Measurements from ENCODE around the gene HNRNPH1. TPM values are rescaled to one million over a fixed set of nuclear protein-coding genes. Genes with fewer than 3 reads are reported as not detected.

The HNRNPH1 gene
- total and polyA plus RNA-seq, 9 donors = 243 to 679 (median 513) TPM

GRCh38 chr5:179605026-179605833 is 18.2 kb downstream of the HNRNPH1 start:
- Histone ChIP-seq H3K36me3 (no peaks in the 10 kb centered on the region), H3K4me3 (no peak overlapping the region), H3K4me1 (ENCODE audit: insufficient read depth) (no peaks in the 10 kb centered on the region), H3K27me3 (no peaks in the 10 kb centered on the region), H3K27ac (no peak overlapping the region), H3K9me3 (no peaks in the 10 kb centered on the region)
- peak in 1 of 5 donors; percentile 41 for DNase-seq
- TF ChIP-seq POLR2A (IDR thresholded peaks at IDR 0.05) (no peak), EP300 (IDR thresholded peaks at IDR 0.05) (no peak)
- TF ChIP-seq, protein P1, sequence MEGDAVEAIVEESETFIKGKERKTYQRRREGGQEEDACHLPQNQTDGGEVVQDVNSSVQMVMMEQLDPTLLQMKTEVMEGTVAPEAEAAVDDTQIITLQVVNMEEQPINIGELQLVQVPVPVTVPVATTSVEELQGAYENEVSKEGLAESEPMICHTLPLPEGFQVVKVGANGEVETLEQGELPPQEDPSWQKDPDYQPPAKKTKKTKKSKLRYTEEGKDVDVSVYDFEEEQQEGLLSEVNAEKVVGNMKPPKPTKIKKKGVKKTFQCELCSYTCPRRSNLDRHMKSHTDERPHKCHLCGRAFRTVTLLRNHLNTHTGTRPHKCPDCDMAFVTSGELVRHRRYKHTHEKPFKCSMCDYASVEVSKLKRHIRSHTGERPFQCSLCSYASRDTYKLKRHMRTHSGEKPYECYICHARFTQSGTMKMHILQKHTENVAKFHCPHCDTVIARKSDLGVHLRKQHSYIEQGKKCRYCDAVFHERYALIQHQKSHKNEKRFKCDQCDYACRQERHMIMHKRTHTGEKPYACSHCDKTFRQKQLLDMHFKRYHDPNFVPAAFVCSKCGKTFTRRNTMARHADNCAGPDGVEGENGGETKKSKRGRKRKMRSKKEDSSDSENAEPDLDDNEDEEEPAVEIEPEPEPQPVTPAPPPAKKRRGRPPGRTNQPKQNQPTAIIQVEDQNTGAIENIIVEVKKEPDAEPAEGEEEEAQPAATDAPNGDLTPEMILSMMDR (IDR thresholded peaks at IDR 0.05) = no peak
- intact Hi-C loops (cut with DNase I) = no loop called here
- WGBS, 3 donors = 54 to 59% (median 58%) methylated on average over 10 of the region's 10 CpGs

DNA sequence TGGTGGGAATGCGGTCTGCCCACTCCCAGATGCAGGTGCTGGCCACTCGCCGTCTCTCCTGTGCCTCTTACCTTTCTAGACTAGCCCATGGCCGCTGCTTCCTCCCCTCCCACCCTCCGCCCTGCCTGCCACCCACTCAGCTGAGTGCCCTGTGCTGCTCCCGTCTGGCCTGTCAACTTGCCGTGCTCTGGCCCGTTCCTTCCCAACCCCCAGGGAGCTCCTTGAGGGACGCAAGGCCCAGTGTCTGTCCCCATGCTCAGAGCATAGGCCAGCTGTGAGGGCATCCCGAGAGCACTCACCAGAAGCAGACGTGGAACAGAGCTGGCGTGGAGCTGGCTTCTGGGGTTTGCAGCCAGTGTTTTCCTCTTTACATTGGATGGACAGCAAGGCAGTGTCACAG is 20.2 kb downstream of the HNRNPH1 start:
- peak in 1 of 5 donors; percentile 28 for DNase-seq
- no peaks in the 10 kb centered on the region for H3K9me3 ChIP-seq
- H3K27me3 ChIP-seq = no peaks in the 10 kb centered on the region
- H3K4me3 ChIP-seq = no peak overlapping the region
- WGBS, 3 donors = 89 to 93% (median 89%) methylated on average over 12 of the region's 12 CpGs
- intact Hi-C loops (cut with DNase I) = no loop called here
- no peak for TF ChIP-seq POLR2A (IDR thresholded peaks at IDR 0.05)
- TF ChIP-seq, protein P1 (IDR thresholded peaks at IDR 0.05) = no peak
- no peak for TF ChIP-seq EP300 (IDR thresholded peaks at IDR 0.05)
- H3K27ac ChIP-seq = no peak overlapping the region
- no peaks in the 10 kb centered on the region for H3K4me1 ChIP-seq (ENCODE audit: insufficient read depth)
- peaks cover 3% of the 10 kb centered on the region for H3K36me3 ChIP-seq

DNA sequence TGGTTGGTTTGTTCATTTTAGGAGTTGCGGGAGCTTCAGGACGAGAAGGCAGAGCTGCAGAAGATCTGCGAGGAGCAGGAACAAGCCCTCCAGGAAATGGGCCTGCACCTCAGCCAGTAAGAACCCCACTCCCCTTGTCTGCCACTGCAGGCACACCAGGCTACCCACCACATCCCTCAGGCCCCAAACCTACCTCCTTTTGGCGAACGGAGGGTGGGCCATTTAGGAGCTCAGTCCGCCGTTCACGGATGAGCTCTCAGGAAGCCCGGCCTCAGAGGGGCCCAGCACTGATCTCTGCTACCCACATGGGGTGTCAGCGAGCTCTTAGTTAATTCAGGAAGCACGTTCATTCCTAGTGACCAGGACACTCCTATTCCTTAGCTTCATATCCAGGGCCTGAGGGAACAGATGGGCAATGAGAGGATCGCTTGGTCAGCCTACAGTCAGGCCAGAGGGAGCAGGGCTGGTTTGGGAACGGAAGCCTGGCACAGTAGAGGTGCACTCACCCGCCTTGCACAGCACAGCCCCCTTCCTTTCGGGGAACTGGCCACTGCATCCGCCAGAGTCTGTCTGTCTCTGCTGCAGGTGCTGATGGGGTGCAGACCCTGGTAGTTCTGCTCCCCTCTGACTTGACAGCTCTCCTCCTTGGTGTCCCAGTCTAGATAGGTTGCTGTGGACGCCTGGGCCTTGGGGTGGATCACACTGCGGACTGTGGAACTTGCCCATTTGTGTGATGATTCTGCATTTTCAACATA is 21.4 kb downstream of the HNRNPH1 start:
- intact Hi-C loops (cut with DNase I) = no loop called here
- TF ChIP-seq EP300 (IDR thresholded peaks at IDR 0.05) = no peak
- Histone ChIP-seq H3K9me3 (no peaks in the 10 kb centered on the region), H3K4me3 (no peak overlapping the region), H3K27me3 (no peaks in the 10 kb centered on the region), H3K27ac (no peak overlapping the region), H3K36me3 (peaks cover 3% of the 10 kb centered on the region), H3K4me1 (ENCODE audit: insufficient read depth) (no peaks in the 10 kb centered on the region)
- WGBS, 3 donors = 88 to 90% (median 89%) methylated on average over 18 of the region's 18 CpGs
- peak in 1 of 5 donors; percentile 26 for DNase-seq

- Histone ChIP-seq H3K27me3 (no peaks in the 10 kb centered on the region), H3K4me1 (ENCODE audit: insufficient read depth) (no peaks in the 10 kb centered on the region), H3K9me3 (no peaks in the 10 kb centered on the region), H3K27ac (no peak overlapping the region), H3K4me3 (no peak overlapping the region), H3K36me3 (peaks cover 3% of the 10 kb centered on the region)
- TF ChIP-seq POLR2A (IDR thresholded peaks at IDR 0.05) (no peak), EP300 (IDR thresholded peaks at IDR 0.05) (no peak)
- TF ChIP-seq, protein P1 (IDR thresholded peaks at IDR 0.05) = no peak
- 82 to 87% (median 83%) methylated on average over 9 of the region's 9 CpGs for WGBS, 3 donors
- no peak for DNase-seq
- intact Hi-C loops (cut with DNase I) = no loop called here
Observed at GRCh38 chr5:179599973-179600372, 23.5 kb downstream of the HNRNPH1 start.
